A375 (cell line): Measurements from ENCODE around the gene UNC50. TPM values are rescaled to one million over a fixed set of nuclear protein-coding genes. Genes with fewer than 3 reads are reported as not detected.

Experiments used
- total RNA-seq: library from RNA; depleted of rRNA; stranded (reverse); fragments of >200 nt; shearing (Covaris generic); gene quantifications from 2 replicates; pipeline ENCODE4 v1.2.3, GENCODE V29; 2014; rRNA removed

The UNC50 gene, protein sequence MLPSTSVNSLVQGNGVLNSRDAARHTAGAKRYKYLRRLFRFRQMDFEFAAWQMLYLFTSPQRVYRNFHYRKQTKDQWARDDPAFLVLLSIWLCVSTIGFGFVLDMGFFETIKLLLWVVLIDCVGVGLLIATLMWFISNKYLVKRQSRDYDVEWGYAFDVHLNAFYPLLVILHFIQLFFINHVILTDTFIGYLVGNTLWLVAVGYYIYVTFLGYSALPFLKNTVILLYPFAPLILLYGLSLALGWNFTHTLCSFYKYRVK
- total RNA-seq = 20.9 and 22.6 TPM in 2 replicates

DNA sequence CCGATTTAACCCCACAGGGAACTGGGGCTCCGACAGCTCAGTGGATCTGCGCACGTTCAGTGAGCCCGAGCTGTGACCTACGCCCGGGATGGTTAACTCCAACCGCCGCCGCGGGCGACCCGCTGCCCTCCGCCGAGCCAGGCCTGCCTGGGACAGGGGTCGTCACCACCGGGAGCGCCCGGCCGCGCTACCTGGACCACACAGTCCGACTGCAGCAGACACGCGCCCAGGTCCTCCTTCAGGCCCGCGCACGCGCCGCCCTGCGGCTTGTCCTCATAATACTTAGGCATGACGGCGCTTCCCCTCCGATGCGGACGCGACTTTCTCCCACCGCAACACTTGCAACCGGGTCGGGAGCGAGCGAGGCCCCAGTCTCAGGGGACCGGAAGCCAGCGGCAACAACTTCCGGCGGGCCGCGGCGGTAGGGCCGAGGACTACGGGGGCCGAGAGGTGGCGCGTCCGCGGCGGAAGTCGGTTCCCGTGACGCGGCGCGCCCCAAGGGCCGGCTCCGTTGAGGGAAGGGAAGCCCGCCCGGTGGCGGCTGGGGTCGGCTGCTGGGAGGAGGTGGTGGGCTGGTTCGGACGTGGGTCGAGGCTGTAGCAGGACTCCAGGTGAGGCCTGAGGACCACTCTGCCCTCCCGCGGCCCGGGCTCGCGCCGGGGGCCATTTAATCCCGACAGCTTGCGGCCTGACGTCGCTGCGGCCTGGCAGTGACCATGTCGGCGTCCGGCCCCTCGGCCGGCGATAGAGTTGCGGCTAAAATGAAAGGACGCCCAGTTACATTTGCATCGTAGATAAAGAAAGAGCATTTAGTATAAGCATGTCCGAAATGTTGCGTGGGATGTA is at the start of gene UNC50, which contains the start of gene COA5:
Gene UNC50, plus strand, starts transcription at position 474 of the 846 bp plus-strand sequence. CDS start 1,171 bp downstream, outside the sequence.
Gene COA5, minus strand, starts transcription at position 397 of the 846 bp plus-strand sequence. Its CDS starts 107 bp downstream, at position 290.

Other genes with a start within 250 kb of the UNC50 start
- 14.4 and 17.0 TPM in 2 replicates for gene INPP4A, start 163.7 kb upstream of the UNC50 start, total RNA-seq
- 44.4 and 53.5 TPM in 2 replicates for gene COA5, start 77 bp upstream of the UNC50 start, total RNA-seq
- gene MGAT4A, start 122.5 kb downstream of the UNC50 start, total RNA-seq = 0.41 and 2.5 TPM in 2 replicates